ENCODE results near the gene FUT8.

DNA sequence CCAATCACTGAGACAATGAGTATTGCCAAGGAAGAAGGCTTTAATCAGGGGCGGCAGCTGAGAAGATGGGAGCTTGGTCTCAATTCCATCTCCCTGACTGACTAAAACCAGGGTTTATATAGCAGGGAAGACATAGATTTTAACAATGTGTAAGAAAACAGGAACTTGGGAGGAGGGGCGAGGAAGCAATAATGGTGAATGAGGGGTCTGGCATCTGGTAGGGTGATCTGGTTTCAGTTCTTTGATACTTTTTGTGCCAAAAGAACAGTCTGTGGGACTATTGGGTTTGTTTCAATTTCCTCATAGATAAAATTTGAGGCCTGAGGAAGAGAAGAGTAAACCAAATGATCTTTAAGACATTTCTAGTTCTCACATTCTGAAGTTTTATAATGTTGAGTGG, 49.2 kb downstream of the FUT8 start:
- TF ChIP-seq POLR2A (IDR thresholded peaks at IDR 0.05; ENCODE audit: control extremely low read depth in 1 of 2, low read depth in 2 of 2, low read length in 2 of 2) (no peak), SRF (IDR thresholded peaks at IDR 0.05; ENCODE audit: low read depth, low read length) (no peak)
- TF ChIP-seq, protein P1, sequence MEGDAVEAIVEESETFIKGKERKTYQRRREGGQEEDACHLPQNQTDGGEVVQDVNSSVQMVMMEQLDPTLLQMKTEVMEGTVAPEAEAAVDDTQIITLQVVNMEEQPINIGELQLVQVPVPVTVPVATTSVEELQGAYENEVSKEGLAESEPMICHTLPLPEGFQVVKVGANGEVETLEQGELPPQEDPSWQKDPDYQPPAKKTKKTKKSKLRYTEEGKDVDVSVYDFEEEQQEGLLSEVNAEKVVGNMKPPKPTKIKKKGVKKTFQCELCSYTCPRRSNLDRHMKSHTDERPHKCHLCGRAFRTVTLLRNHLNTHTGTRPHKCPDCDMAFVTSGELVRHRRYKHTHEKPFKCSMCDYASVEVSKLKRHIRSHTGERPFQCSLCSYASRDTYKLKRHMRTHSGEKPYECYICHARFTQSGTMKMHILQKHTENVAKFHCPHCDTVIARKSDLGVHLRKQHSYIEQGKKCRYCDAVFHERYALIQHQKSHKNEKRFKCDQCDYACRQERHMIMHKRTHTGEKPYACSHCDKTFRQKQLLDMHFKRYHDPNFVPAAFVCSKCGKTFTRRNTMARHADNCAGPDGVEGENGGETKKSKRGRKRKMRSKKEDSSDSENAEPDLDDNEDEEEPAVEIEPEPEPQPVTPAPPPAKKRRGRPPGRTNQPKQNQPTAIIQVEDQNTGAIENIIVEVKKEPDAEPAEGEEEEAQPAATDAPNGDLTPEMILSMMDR (IDR thresholded peaks at IDR 0.05; ENCODE audit: control extremely low read depth in 1 of 3, insufficient read depth in 1 of 3, low read depth in 1 of 3, low read length in 3 of 3) = no peak
- TF ChIP-seq, protein P2, sequence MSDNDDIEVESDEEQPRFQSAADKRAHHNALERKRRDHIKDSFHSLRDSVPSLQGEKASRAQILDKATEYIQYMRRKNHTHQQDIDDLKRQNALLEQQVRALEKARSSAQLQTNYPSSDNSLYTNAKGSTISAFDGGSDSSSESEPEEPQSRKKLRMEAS (IDR thresholded peaks at IDR 0.05) = no peak

Data from H1 (cell line).